NAMALWA (cell line): Measurements from ENCODE around the gene ACSL3.
"Not testable (repeated sequence)": the region's sequence is repeated elsewhere in the genome, so short reads cannot be mapped to it uniquely, and the experiment has no call there.

ENCODE experiments used
- DNase-seq: peaks from one replicate; pipeline ENCODE4 v3.0.0-alpha.2; 2015; ENCODE audit warnings: low spot score

The ACSL3 gene

GRCh38 chr2:222976521-222977061 is 115.8 kb downstream of the ACSL3 start:
- DNase-seq, result no peak

DNA sequence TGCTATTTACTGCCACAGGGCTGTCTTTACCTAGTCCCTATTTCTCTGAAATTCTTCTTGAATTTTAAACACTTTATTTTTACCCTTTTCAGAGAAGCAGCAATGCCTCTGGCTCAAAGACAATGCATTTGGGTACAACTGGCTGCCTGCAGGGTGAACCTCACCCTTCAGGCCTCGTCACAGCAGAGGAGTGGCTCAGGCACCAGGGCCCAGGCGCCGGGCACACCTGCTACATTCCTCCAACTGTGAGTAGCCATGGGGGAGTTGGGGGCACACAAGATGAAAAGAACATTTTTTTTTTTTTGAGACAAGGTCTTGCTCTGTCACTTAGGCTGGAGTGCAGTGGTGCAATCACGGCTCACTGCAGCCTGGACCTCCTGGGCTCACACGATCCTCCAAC is 116.3 kb downstream of the ACSL3 start:
- DNase-seq, result no peak

- no peak for DNase-seq
These were observed 118.0 kb downstream of the ACSL3 start for GRCh38 chr2:222978850-222979249.

GRCh38 chr2:222979484-222979883 is 118.6 kb downstream of the ACSL3 start:
- DNase-seq, result no peak

DNA sequence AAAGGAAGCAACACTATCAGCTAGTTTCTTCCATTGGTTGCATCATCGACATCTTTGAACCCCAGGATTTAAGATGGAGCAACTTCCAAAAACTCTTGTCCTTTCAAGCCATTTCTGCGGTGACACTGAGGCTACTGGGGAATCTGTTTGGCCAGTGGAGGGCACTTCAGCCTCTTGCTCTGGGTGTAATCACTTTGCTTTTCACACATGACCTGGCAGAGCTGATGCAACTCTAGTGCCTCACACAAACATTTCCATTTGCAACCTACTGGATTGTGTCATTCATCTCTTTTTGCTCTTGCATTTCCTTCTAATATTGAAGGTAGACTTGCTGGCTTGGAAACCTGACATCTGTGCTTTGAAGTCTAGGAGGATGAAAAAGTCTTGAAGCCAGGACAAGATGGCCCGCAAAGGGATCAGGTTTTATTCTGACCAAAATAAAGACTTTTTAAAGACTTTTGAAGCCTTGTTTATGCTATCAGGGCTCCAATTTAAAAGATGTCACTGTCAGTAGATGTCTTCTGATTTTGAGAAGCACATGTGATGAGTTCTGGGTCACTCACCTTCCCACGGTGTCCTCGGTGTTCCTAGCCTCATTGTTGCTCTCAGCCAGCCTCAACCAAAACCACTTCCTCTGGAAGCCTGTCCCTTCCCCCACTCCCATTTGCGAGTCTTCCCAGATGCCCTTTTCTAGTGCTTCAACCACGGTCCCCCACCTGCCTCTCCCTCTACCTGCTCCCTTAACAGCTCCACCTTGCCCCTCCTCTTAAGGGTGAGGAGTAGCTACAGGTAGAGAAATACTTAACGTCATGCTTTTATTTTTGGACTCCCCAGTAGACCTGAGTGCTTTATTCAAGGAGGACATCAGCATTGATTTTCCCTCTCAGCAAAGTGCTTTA is 121.4 kb downstream of the ACSL3 start:
- peak; percentile 68 for DNase-seq

- DNase-seq, result no peak
These were observed 122.1 kb downstream of the ACSL3 start for GRCh38 chr2:222982909-222983265.

DNA sequence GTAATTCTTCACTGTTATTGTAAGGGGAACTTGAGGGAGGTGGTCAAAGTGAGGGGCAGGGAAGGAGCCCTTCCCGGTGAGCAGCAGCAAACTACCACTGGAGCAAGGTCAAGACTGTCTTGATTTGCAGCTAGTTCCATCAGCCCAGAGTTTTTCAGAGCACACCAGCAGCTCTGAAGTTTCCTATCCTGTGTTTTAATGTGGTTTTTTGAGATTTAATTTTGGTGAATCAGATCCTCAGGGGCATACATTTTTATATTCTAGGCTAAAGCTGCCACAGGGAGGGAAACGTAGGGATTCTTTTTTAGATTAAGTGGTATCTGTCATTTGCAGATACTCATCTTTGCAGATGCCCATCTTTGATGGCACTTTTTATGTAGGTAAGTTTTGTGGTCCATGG is 124.1 kb downstream of the ACSL3 start:
- DNase-seq, result no peak

DNA sequence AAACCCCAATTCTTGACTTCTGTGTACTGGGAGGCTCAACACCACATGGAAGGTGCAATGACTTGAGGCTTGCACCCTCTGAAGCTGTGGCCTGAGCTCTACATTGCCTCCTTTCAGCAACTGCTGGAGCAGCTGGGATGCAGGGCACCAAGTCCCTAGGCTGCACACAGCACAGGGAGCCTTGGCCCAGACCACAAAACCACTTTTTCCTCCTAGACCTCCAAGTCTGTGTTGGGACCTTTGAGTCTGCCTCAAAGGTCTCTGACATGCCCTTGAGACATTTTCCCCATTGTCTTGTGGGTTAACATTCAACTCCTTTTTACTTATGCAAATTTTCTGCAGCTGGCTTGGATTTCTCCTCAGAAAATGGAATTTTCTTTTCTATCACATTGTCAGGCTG is 128.6 kb downstream of the ACSL3 start:
- DNase-seq, result no peak

- DNase-seq, result not testable (repeated sequence)
These were observed 129.4 kb downstream of the ACSL3 start for GRCh38 chr2:222990206-222990605.

- no peak for DNase-seq
These were observed 131.3 kb downstream of the ACSL3 start for GRCh38 chr2:222992137-222992536.
